CD4-positive, alpha-beta T cell treated with Interleukin-15 for 1 hour (primary cell): Measurements from ENCODE around the gene RB1.
A peak's percentile ranks its signal among the peaks of the same experiment; 100 is the strongest.

Experiments
- DNase-seq: peaks from one replicate; pipeline ENCODE4 v3.0.0-alpha.2; 2020

Gene RB1

DNA sequence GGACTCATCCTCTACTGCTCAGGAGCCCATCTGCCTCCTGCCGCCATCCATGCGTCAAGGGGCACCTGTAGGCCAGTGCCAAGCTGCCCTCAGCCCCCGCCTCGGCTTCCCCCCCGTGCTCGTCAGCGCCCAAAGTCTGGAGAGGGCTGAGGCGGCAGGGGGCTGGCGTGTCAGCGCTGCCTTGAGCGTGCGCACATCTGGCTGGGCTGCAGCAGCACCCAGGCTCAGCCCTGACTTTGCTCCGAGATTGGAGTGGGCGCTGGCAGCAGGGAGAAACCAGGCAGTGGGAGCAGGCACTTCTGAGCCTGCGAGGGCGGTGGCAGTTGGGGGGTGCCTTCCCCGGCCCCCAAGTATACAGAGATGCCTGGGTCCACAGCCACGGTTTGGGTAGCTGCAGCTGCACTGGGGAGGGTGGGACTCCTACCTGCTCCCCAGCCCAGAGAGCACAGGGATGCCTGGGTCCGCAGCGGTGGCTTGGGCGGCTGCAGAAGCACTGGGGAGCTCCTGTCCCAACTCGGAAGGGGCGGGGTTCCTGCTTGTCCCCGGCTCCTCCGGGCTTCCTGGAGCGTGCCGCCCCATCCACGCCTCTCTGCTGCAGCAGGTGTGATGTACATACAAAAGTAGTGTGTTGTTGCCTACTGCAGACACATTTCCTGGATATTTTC is 154.2 kb downstream of the RB1 start:
- no peak for DNase-seq

GRCh38 chr13:48475230-48475629 is 171.7 kb downstream of the RB1 start:
- DNase-seq, result no peak

DNA sequence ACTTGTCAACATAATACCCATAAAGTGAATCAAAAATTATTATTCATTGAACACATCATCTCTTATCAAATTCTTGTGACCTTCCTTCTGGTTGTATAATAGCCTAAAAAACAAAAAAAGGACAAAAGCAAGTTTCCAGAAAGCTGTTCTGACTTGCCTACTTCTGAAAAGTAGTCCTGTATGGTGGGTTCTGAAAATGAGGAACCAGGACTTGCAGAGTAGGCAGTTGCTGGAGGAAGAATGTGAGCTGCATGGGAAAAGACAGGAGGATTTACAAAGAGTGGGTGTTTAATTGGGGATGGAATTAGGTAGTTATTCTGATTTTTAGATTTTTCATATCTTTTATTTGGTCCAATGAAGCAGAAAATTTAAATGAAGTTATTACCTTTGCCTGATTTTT is 172.7 kb downstream of the RB1 start:
- no peak for DNase-seq

- DNase-seq, result no peak
Measured at GRCh38 chr13:48476686-48477085, 173.1 kb downstream of the RB1 start.

GRCh38 chr13:48477191-48477855 is 173.8 kb downstream of the RB1 start:
- DNase-seq, result no peak

DNA sequence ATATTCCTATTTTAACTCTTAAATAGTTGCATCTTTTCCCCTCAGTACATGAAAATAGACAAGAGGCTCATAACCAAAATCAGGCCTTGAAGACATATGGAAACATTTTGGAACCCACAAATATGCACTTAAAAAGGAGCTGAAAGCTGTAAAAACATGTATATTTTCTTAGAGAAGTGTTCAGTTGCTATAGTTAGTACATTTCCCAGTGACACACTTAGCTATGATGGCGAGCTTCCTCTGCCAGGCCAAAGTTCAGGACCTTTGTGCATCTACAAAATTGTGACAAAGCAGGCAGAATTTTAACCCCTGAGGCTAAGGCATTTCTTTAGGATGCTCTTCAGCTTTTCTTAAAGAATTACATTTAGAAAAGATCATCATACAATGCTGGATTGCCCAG is 174.8 kb downstream of the RB1 start:
- DNase-seq, result no peak

DNA sequence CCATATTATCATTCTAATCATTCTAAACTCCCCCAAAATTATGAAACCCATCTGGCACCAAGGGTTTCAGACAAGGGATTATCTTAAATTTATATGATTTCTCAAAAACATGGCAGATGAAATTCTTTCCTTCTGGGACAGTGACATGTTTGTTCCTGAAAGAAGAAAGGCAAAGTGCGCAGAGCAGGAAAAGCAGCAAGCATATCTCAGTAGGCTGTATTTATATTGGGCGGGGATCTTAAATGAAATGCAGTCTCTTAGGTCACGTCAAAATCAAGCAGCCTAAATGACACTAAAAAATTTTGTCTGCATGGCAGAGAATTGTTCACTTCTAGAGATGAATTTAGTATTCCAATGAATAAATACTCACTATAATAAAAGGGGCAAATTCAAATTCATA is 180.0 kb downstream of the RB1 start:
- no peak for DNase-seq

DNA sequence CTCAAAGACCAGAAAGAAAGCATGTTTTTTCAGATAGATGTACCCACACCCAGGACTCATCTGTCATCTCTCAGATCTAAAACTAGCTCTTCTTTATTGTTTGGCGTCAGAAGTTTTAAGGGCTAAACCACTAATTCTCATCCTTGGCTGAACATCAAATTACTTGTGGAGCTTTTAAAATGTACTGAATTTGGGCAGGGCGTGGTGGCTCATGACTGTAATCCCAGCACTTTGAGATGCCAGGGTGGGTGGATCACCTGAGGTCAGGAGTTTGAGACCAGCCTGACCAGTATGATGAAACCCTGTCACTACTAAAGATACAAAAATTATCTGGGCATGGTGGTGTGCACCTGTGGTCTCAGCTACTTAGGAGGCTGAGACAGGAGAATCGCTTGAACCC is 181.9 kb downstream of the RB1 start:
- DNase-seq, result no peak

- no peak for DNase-seq
Measured at GRCh38 chr13:48486362-48486761, 182.8 kb downstream of the RB1 start.

GRCh38 chr13:48486836-48487235 is 183.3 kb downstream of the RB1 start:
- no peak for DNase-seq

GRCh38 chr13:48487968-48488367 is 184.4 kb downstream of the RB1 start:
- no peak for DNase-seq

- DNase-seq, result no peak
Measured at GRCh38 chr13:48488995-48489394, 185.4 kb downstream of the RB1 start.

GRCh38 chr13:48489666-48490065 is 186.1 kb downstream of the RB1 start:
- DNase-seq, result no peak

GRCh38 chr13:48490241-48490640 is 186.7 kb downstream of the RB1 start:
- DNase-seq, result no peak

DNA sequence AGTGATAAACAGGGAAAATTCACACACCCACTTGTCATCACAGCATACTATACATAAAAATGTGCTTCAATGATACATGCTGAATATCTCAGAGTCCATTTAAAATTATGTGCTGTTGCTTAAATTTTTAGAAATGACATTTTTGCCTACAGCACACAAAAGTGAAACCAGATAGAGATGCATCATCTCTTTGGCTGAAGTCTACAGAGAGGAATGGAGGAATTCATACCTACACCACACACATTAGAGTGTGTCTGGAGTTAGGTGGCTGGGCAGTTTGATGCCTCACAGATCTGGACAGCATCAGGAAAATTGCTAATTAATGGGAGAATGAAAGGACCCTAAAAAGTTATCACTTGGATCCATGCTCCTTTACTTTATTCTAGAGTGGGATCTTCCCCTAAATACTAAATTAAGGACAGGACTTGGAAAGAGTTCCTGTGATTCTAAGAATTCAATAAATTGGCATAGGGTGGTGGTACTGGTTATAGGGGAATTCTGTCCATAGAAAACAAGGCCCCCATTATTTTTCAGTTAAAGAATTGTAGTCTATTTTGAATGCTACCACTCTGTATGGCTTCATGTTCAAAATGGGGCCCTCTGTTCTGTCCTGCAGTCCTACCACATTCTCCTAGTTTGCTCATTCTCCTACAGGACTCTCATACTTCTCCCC is 188.0 kb downstream of the RB1 start:
- no peak for DNase-seq

DNA sequence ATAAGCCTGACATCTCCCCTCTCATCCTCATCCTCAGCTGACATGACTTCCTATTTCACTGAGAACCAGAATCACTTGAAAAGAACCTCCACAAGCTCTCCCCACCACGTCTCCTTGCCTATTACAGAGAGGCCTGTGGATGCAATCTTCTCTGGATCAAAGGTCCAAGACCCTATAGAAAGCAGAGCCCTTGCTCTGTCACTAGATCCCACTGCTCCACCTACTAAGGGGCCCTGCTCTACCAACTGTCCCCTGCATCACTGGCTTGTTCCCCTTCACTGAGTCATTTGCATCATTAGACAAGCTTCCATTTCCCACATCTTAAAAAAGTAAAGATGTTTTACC is 188.5 kb downstream of the RB1 start:
- DNase-seq, result no peak

DNA sequence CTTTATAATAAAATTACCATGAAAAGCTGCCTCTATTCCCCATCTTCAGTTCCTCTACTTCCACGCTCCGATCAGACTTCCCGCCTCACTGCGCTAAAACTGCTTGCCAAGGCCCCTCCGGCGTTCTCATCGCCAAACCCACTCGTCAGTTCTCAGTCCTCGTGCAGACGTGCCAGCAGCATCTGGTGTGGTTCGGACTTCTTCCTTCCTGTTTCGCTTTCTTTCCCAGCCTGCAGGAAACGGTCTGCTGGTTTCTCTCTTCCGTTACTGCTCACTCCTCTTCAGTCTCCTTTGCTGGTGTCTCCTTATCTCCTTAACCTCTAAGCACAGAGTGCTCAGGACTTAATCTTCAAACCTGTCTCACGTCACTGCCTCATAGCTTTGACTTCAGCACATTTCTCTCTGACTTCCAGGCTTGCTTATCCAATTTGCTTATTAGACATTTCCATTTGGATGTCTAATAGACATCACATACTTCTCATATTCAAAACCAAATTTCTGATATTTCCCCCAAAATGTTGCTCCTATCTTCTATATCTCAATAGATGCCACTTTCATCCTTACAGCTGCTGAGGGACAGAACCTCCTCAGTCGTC is 189.0 kb downstream of the RB1 start:
- peak; percentile 82 for DNase-seq

GRCh38 chr13:48493066-48493765 is 189.7 kb downstream of the RB1 start:
- DNase-seq, result no peak

GRCh38 chr13:48493851-48494250 is 190.3 kb downstream of the RB1 start:
- DNase-seq, result no peak

DNA sequence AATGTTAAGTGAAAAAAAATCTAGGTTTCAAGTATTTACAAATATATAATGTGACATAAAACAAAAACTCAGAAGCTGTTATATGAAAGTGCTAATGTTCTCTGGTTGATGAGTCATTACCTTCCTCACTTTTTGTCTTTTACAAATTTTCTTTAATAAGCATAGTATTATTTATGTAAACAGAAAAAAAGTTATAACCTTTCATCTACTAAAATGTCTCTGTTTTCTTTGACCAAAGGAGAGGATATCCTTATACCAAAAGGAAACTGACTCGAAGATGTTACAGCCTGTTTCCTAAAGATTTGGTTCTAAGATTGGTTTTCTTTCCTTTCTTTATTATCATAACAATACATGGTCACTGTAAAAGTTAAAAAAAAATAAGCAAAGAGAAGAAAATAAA is 191.3 kb downstream of the RB1 start:
- DNase-seq, result no peak

DNA sequence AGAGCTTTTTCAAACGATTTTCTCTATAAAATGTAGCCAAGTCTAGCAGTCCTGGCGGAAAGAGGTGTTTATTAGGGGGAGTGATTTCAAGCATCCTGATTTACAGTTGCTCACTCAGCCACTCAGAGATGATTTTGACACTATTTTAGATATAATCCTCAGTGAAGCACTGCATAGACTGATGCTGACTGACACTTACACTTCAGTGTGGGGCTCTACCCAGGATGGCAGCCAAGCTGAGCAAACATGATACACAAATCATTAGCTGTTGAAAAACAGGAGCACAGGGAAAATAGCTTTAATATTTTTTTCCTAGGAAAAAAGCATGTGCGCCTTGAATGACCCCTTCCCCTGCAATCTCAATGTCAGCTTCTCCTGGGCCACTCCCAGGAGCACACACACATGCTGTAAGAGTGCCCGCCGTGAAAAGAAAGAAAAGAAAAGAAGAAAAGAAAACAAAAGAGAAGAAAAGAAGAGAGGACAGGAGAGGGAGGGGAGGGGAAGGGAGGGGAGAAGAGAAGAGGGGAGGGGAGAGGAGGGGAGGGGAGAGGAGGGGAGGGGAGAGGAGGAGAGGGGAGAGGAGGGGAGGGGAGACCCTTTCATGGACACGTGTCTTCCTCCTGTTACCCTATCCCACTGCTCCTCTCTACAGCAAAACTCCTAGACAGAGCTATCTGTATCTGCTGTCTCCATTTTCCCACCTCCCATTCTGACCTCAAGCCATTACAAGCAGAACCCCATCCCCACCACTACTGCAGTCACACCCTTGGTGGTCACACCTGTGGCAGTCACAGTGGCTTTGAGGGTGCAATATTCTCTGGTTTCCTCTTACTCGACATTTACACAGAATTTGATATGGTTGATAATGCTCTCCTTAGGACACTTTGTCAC is 193.0 kb downstream of the RB1 start:
- DNase-seq, result peak; percentile 41

GRCh38 chr13:48497669-48498068 is 194.1 kb downstream of the RB1 start:
- no peak for DNase-seq
